Uterus (tissue), 4 donors: ENCODE measurements around the gene LYSMD3. TPM values are rescaled to one million over a fixed set of nuclear protein-coding genes. Genes with fewer than 3 reads are reported as not detected.

Experiments used
- DNase-seq, 2 donors: peaks; one replicate each; pipeline ENCODE4 v3.0.0-alpha.2; 2019 to 2020
- H3K27ac ChIP-seq, 2 donors: fragments of 200-600 bp; sonication (generic); 1 replicate in 1 of 2; 2 replicates in 1 of 2; pipeline ENCODE4 v1.5.1; 2016 to 2018
- H3K27me3 ChIP-seq, 2 donors: fragments of 200-600 bp; sonication (generic); one replicate each; pipeline ENCODE4 v1.5.1; 2018 to 2019; ENCODE audit warnings: control low read depth in 1 of 2
- H3K36me3 ChIP-seq, 2 donors: fragments of 200-600 bp; sonication (generic); one replicate each; pipeline ENCODE4 v1.5.1; 2019; ENCODE audit warnings: control low read depth in 1 of 2
- H3K4me1 ChIP-seq, 2 donors: fragments of 200-600 bp; sonication (generic); one replicate each; pipeline ENCODE4 v1.5.1; 2018 to 2019; ENCODE audit warnings: control low read depth in 1 of 2
- H3K4me3 ChIP-seq, 2 donors: fragments of 200-600 bp; sonication (generic); 1 replicate in 1 of 2; 2 replicates in 1 of 2; pipeline ENCODE4 v1.5.1; 2018 to 2019; ENCODE audit warnings: mild to moderate bottlenecking in 1 of 2
- H3K9me3 ChIP-seq, 2 donors: fragments of 200-600 bp; sonication (generic); one replicate each; pipeline ENCODE4 v1.5.1; 2019; ENCODE audit warnings: control low read depth in 1 of 2
- CTCF ChIP-seq, 4 experiments: fragments of 200-600 bp in 2 of 4; fragments of 450-650 bp in 2 of 4; sonication (generic) in 2 of 4; IDR thresholded peaks; one replicate each; pipeline ENCODE4 v1.5.1; 2016 to 2019; ENCODE audit warnings: antibody characterized with exemption in 4 of 4, mild to moderate bottlenecking in 2 of 4, moderate library complexity in 1 of 4
- POLR2A ChIP-seq, 2 donors: fragments of 450-650 bp; IDR thresholded peaks; one replicate each; pipeline ENCODE4 v1.6.1; 2016; ENCODE audit warnings: antibody characterized with exemption in 2 of 2, mild to moderate bottlenecking in 1 of 2, moderate library complexity in 1 of 2
- intact Hi-C: fragments of 100-400 bp; cut with DNase I; formaldehyde crosslinking; loops from one replicate; pipeline ENCODE4 v1.15.1; 2023; ENCODE audit warnings: low total_unique reads
- total RNA-seq, 4 donors: library from RNA; depleted of rRNA in 3 of 4; stranded (reverse); fragments of >200 nt in 3 of 4; gene quantifications; one replicate each; pipeline versions ENCODE4 v1.1.0 to v1.2.4, GENCODE V29; 2014 to 2023
- donor health status: DM: yes; HTN: yes; CAD: no.

Gene LYSMD3
- total RNA-seq, 4 donors from 2014 or later = 11.5 to 50.3 (median 26.9) TPM

GRCh38 chr5:90488791-90489190 is 40.6 kb downstream of the LYSMD3 start:
- H3K4me1 ChIP-seq = no peaks in the 10 kb centered on the region
- TF ChIP-seq CTCF (IDR thresholded peaks at IDR 0.05) (no peak), POLR2A (IDR thresholded peaks at IDR 0.05) (no peak)
- no peaks in the 10 kb centered on the region for H3K36me3 ChIP-seq
- H3K4me3 ChIP-seq = no peak overlapping the region
- H3K27me3 ChIP-seq = peaks cover 0 to 5% of the 10 kb centered on the region in 2 donors
- H3K9me3 ChIP-seq = no peaks in the 10 kb centered on the region
- no peak overlapping the region for H3K27ac ChIP-seq
- no peak for DNase-seq
- intact Hi-C loops = no loop called here

GRCh38 chr5:90484540-90484939 is 44.8 kb downstream of the LYSMD3 start:
- Histone ChIP-seq H3K27ac (no peak overlapping the region), H3K4me1 (no peaks in the 10 kb centered on the region), H3K9me3 (no peaks in the 10 kb centered on the region), H3K27me3 (peaks cover 0 to 5% of the 10 kb centered on the region in 2 donors), H3K4me3 (no peak overlapping the region), H3K36me3 (no peaks in the 10 kb centered on the region)
- intact Hi-C loops = no loop called here
- DNase-seq = no peak
- TF ChIP-seq POLR2A (IDR thresholded peaks at IDR 0.05) = no peak
- no peak for TF ChIP-seq CTCF (IDR thresholded peaks at IDR 0.05)

DNA sequence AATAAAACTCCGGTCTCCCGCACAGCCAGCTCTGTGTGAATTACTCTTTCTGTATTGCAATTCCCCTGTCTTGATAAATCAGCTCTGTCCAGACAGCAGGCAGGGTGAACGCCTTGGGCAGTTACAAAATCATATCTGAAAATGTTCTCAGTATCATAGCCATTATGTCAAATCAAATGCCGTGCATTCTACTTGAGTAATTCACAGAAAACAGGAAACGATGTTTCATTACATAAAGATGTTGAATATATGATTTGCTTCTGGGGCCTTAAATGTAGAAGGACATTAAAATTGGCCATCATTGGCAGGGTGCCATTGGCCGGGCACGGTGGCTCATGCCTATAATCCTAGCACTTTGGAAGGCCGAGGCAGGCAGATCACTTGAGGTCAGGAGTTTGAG is 46.2 kb downstream of the LYSMD3 start:
- peaks cover 0 to 3% of the 10 kb centered on the region in 2 donors for H3K27me3 ChIP-seq
- H3K4me1 ChIP-seq = no peaks in the 10 kb centered on the region
- no peak overlapping the region for H3K4me3 ChIP-seq
- no peak for DNase-seq
- intact Hi-C loops = no loop called here
- no peaks in the 10 kb centered on the region for H3K36me3 ChIP-seq
- TF ChIP-seq CTCF (IDR thresholded peaks at IDR 0.05) = no peak
- no peaks in the 10 kb centered on the region for H3K9me3 ChIP-seq
- H3K27ac ChIP-seq = no peak overlapping the region

DNA sequence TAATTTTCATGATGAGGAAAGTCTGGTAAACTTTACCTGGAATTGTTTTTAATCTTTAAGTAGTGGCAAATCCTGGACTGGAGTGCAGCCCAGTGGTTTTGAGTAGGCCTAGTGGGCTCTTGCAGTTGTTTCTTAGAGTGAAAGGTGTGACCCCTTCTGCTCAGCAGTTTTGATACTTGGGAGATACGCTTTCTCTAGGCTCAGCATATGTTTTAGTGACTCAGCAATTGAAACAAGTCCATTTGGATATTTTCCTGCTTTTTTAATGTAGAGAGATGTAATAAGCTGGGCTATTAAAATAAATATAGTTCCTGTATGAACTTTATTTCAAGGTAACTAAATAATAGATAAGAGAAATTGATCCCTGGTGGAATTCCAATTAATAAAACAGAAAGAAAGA is 48.7 kb downstream of the LYSMD3 start:
- Histone ChIP-seq H3K4me1 (no peaks in the 10 kb centered on the region), H3K27ac (no peak overlapping the region), H3K4me3 (no peak overlapping the region), H3K9me3 (no peaks in the 10 kb centered on the region), H3K27me3 (no peaks in the 10 kb centered on the region), H3K36me3 (no peaks in the 10 kb centered on the region)
- TF ChIP-seq CTCF (IDR thresholded peaks at IDR 0.05) = no peak
- no peak for TF ChIP-seq POLR2A (IDR thresholded peaks at IDR 0.05)
- intact Hi-C loops = no loop called here
- DNase-seq = no peak

- intact Hi-C loops = no loop called here
- H3K27me3 ChIP-seq = no peaks in the 10 kb centered on the region
- H3K4me3 ChIP-seq = no peak overlapping the region
- H3K9me3 ChIP-seq = no peaks in the 10 kb centered on the region
- DNase-seq = no peak
- H3K36me3 ChIP-seq = no peaks in the 10 kb centered on the region
- no peak overlapping the region for H3K27ac ChIP-seq
- no peaks in the 10 kb centered on the region for H3K4me1 ChIP-seq
- TF ChIP-seq CTCF (IDR thresholded peaks at IDR 0.05) (no peak), POLR2A (IDR thresholded peaks at IDR 0.05) (no peak)
Observed at GRCh38 chr5:90479611-90480385, 49.6 kb downstream of the LYSMD3 start.
